Measurements from ENCODE around the gene METTL8.

Gene METTL8

DNA sequence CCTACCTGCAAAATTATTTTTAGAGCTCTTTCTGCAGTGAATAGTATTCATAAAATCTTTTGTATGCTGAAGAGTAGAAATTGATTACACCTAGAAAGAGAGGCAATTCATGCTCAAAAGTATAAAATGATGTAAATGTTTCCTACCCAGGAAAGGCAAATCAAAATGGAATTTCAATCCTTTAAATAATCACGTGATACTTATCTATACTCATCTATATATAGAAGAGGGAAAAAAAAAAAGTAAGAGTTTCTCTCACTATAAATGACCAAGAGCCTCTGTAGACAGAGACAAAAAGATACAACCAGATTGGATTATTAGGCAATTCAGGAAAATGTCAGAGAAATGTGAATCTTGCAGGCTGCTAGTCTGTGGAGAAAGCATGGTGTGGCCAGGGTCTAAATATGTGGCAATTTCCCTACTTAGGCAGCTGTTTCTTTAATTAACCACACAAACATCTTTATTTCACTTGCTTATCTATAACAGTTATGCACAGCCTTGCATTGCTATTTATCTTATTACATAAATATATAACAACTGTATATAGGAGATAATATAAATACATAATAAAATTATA, 39.5 kb downstream of the METTL8 start:
- in situ Hi-C loops (cut with MboI; ENCODE audit: low sequenced_read_pairs, unreplicated experiment) = no loop called here
- no peak for DNase-seq (ENCODE audit: low spot score)
- TF ChIP-seq, protein P1, sequence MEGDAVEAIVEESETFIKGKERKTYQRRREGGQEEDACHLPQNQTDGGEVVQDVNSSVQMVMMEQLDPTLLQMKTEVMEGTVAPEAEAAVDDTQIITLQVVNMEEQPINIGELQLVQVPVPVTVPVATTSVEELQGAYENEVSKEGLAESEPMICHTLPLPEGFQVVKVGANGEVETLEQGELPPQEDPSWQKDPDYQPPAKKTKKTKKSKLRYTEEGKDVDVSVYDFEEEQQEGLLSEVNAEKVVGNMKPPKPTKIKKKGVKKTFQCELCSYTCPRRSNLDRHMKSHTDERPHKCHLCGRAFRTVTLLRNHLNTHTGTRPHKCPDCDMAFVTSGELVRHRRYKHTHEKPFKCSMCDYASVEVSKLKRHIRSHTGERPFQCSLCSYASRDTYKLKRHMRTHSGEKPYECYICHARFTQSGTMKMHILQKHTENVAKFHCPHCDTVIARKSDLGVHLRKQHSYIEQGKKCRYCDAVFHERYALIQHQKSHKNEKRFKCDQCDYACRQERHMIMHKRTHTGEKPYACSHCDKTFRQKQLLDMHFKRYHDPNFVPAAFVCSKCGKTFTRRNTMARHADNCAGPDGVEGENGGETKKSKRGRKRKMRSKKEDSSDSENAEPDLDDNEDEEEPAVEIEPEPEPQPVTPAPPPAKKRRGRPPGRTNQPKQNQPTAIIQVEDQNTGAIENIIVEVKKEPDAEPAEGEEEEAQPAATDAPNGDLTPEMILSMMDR (IDR thresholded peaks at IDR 0.05; ENCODE audit: borderline replicate concordance, control extremely low read depth, extremely low read depth, insufficient read depth, missing control alignments) = no peak

DNA sequence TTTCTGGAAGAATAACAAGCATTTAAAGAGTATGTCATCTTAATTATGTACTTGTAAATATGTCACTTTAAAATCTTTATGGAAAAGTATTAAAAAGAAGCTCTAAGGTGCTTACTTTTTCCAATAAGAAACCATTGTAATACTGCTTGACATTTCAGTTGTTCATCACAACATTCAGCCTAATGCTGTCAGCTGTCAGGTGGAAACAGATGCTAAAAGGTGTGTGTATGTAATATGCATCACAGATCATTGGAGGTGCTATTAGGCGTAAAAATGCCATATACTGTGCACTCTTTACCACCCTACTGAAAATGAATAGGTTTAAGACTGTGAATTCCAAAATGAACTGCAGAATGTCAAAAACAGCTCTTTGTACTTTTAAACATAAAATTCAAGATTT, 40.3 kb downstream of the METTL8 start:
- TF ChIP-seq, protein P1 (IDR thresholded peaks at IDR 0.05; ENCODE audit: borderline replicate concordance, control extremely low read depth, extremely low read depth, insufficient read depth, missing control alignments) = no peak
- in situ Hi-C loops (cut with MboI; ENCODE audit: low sequenced_read_pairs, unreplicated experiment) = no loop called here
- no peak for DNase-seq (ENCODE audit: low spot score)

DNA sequence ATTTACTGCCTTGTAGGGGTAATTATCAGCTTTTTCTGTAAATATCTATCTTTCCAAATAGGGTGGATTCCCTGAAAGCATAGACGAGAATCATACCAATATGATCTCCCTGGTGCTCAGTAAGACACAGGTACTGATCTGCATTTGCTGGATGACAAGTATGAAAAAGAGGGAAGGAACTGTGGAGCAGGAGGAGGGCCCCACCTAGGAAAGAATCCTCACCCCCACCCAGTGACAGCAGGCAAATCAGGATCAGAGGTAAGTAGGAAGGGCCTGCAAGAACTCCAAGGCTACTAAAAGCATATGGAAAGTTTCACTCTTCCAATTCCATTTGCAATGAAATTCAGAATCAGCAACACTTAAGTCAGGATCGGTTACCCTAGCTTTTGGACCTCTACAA, 42.3 kb downstream of the METTL8 start:
- TF ChIP-seq, protein P1 (IDR thresholded peaks at IDR 0.05; ENCODE audit: borderline replicate concordance, control extremely low read depth, extremely low read depth, insufficient read depth, missing control alignments) = no peak
- in situ Hi-C loops (cut with MboI; ENCODE audit: low sequenced_read_pairs, unreplicated experiment) = no loop called here
- DNase-seq (ENCODE audit: low spot score) = no peak

DNA sequence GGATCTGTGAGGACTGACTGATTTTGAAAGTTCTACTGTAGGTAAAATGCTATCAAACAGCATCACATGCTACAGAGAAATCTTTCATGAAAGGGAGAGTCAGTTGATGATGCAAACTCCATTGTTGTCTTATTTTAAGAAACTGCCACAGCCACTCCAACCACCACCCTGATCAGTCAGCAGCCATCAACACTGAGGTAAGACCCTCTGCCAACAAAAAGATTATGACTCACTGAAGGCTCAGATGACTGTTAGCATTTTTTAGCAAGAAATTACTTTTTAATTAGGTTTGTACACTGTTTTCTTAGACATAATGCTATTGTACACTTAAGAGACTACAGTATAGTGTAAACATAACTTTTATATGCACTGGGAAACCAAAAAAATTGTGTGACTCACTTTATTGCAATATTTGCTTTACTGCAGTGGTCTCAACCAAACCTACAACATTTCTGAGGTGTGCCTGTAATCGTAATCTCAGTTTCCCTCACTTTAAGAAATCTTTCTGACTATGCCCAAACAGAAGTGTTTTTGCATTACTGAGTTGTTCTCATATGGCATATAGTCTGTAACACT, 42.8 kb downstream of the METTL8 start:
- in situ Hi-C loops (cut with MboI; ENCODE audit: low sequenced_read_pairs, unreplicated experiment) = no loop called here
- TF ChIP-seq, protein P1 (IDR thresholded peaks at IDR 0.05; ENCODE audit: borderline replicate concordance, control extremely low read depth, extremely low read depth, insufficient read depth, missing control alignments) = no peak
- DNase-seq (ENCODE audit: low spot score) = no peak

DNA sequence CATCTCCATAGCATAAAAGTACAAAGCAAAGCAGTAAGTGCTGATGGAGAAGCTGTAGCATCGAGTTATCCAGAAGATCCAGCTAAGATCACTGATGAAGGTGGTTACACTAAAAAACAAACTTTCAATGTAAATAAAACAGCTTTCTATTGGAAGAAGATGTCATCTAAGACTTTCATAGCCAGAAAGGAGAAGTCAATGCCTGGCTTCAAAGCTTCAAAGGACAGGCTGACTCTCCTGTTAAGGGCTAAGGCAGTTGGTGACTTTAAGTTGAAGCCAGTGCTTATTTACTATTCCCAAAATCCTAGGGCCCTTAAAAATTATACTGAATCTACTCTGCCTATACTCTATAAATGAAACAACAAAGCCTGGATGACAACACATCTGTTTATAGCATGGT, 44.0 kb downstream of the METTL8 start:
- in situ Hi-C loops (cut with MboI; ENCODE audit: low sequenced_read_pairs, unreplicated experiment) = no loop called here

DNA sequence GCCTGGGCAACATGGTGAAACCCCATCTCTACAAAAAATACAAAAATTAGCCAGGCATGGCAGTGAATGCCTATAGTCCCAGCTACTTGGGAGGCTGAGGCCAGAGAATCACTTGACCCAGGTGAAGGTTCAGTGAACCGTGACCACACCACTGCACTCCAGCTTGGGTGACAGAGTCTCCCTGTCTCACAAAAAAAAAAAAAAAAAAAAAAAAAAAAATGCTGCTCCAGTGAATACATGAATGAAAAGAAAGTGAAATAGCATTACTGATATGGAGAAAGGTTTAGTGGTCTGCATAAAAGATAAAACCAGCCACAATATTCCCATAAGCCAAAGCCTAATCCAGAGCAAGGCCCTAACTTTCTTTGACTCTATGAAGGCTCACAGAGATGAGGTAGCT, 44.5 kb downstream of the METTL8 start:
- in situ Hi-C loops (cut with MboI; ENCODE audit: low sequenced_read_pairs, unreplicated experiment) = no loop called here
- TF ChIP-seq, protein P1 (IDR thresholded peaks at IDR 0.05; ENCODE audit: borderline replicate concordance, control extremely low read depth, extremely low read depth, insufficient read depth, missing control alignments) = no peak
- no peak for DNase-seq (ENCODE audit: low spot score)

More for the DNA sequence above, 44.0 kb downstream of the METTL8 start:
- TF ChIP-seq, protein P1 (IDR thresholded peaks at IDR 0.05; ENCODE audit: borderline replicate concordance, control extremely low read depth, extremely low read depth, insufficient read depth, missing control alignments) = no peak
- DNase-seq (ENCODE audit: low spot score) = no peak
